GM19397 (cell line): ENCODE data around the gene KIAA1958.
A peak's percentile ranks its signal among the peaks of the same experiment; 100 is the strongest.

ENCODE experiments used
- ATAC-seq: cut with Tn5 transposase; IDR thresholded peaks from one replicate; pipeline ENCODE4 v1.9.1; 2021; ENCODE audit warnings: mild to moderate bottlenecking, moderate library complexity; ENCODE audit not compliant: unreplicated experiment

The KIAA1958 gene

GRCh38 chr9:112711050-112711689 lies 224.5 kb downstream of the KIAA1958 start:
- ATAC-seq, result no peak

- no peak for ATAC-seq
These were observed 226.1 kb downstream of the KIAA1958 start for GRCh38 chr9:112712678-112713077.

- ATAC-seq, result peak; percentile 98
These were observed 231.2 kb downstream of the KIAA1958 start, which contains the start of gene INIP for GRCh38 chr9:112717661-112718331. Gene INIP, minus strand, starts transcription at chr9:112718117. Its CDS starts 1,632 bp downstream, at chr9:112716485.
